Measurements from ENCODE around the gene NDUFS7. TPM values are rescaled to one million over a fixed set of nuclear protein-coding genes. Genes with fewer than 3 reads are reported as not detected.
"Not testable (repeated sequence)": the region's sequence is repeated elsewhere in the genome, so short reads cannot be mapped to it uniquely, and the experiment has no call there.

Gene NDUFS7
- total and polyA plus RNA-seq, 7 experiments from 2014 or later: 48.4 to 232 (median 68.7) TPM

DNA sequence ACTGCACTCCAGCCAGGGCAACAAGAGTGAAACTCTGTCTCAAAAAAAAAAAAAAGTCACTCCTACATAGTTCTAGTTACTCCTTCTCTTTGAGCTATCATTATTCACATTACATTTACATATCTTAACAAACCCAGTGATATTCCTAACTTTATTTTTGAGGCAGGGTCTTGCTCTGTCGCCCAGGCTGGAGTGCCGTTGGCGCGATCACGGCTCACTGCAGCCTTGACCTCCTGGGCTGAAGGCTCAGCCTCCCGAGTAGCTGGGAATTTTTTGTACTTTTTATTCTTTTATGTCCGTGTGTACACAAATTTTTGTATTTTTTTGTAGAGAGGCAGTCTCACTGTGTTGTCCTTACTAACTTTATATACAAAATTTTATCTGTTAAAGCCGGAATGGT, 53.9 kb downstream of the NDUFS7 start:
- ATAC-seq (no peak), DNase-seq (no peak)
- Mint-ChIP-seq H3K4me1 (peaks cover 9 to 34% (median 15%) of the 10 kb centered on the region in 7 donors), H3K27me3 (no peaks in the 10 kb centered on the region), H3K27ac (peak overlapping the region; percentile 38 to 100 (median 97)), H3K36me3 (peaks cover 0 to 26% (median 8%) of the 10 kb centered on the region in 5 donors), H3K4me3 (peak overlapping the region in 7 of 10 donors; percentile 29 to 99 (median 96)), H3K9me3 (peaks cover 0 to 6% (median 0%) of the 10 kb centered on the region in 11 donors)
- H3K27me3 ChIP-seq (ENCODE audit: control insufficient read depth in 2 of 2, insufficient read depth in 2 of 2, low read length in 2 of 2): no peaks in the 10 kb centered on the region
- H3K4me1 ChIP-seq (ENCODE audit: control insufficient read depth in 2 of 2, insufficient read depth in 2 of 2, low read length in 2 of 2): peaks cover 8 to 11% of the 10 kb centered on the region in 2 donors
- intact Hi-C loops (cut with micrococcal nuclease): loop anchor here (1.0 to 2.0 kb wide), 10 partner anchors 30 to 168 kb away; partner anchors contain the start of genes C19orf25 (in 2 of the 2), DAZAP1 (in 2 of the 2), FAM174C (in 2 of the 2) and ADAMTSL5 (in 1 of the 2)
- no peak overlapping the region for H3K4me3 ChIP-seq (ENCODE audit: low read length)
- CTCF ChIA-PET: interaction anchor here (0.6 kb wide), 1 partner anchor 901 kb away, joined by 3 read pairs; no protein-coding TSS in a partner anchor
- H3K36me3 ChIP-seq (ENCODE audit: control insufficient read depth in 2 of 3, insufficient read depth in 3 of 3, low read length in 3 of 3): peaks cover 14 to 69% (median 18%) of the 10 kb centered on the region in 3 experiments
- H3K9me3 ChIP-seq (ENCODE audit: control insufficient read depth in 2 of 3, low read length in 3 of 3): no peaks in the 10 kb centered on the region
- POLR2A ChIA-PET: interaction anchor here (0.6 to 1.6 kb wide), 5 partner anchors 17 to 927 kb away, joined by 3 to 6 read pairs (median 5); partner anchors contain the start of genes CIRBP and MBD3
- no peak overlapping the region for H3K27ac ChIP-seq (ENCODE audit: low read depth, low read length)

DNA sequence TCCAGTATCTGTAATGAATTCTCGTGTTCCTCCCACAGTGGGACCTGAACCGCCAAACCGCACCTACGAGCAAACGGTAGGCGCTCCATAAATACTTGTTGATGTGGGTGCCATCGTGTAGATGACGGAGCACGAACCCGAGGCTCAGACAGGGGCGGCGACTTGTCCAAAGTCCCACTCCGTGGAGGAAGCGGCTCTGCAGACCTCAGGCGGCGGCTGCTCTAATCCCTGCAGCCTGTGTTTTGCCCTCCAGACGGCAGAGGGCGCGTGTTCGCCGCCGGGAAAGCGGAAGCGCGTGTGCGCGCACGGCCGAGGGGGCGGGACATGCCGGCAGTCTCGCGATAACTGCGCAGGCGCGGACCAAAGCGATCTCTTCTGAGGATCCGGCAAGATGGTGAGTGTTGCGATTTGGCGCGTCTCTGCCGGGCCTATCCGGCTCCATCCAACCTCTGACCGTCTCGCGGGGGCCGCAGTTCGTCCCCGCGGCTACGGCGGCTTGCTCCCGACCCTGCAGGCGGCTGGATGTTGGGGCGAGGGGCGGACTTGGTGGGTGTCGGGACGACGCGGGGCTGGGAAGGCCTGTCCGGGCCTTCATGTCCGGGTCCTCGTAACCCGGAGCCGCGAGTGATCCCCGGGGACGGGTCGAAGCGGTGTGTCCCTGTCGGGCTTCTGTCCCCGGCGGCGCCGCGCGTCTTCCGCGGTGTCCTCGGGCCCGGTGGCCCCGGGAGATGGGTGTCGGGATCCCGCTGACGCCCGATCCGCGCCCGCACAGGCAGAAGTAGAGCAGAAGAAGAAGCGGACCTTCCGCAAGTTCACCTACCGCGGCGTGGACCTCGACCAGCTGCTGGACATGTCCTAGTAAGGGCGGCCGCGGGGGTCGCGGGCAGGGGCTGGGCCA, 54.6 kb downstream of the NDUFS7 start, which contains the start of gene RPS15:
RPS15 (plus strand) TSS at position 362 of the 898 bp plus-strand sequence; CDS start at position 392, 30 bp downstream.
- peak; percentile 97 for ATAC-seq
- Mint-ChIP-seq H3K9me3 (peaks cover 0 to 6% (median 0%) of the 10 kb centered on the region in 11 donors), H3K36me3 (peaks cover 0 to 28% (median 8%) of the 10 kb centered on the region in 5 donors), H3K27me3 (no peaks in the 10 kb centered on the region), H3K27ac (peak within 1 kb of the TSS; percentile 96 to 100 (median 99)), H3K4me1 (peaks cover 9 to 34% (median 15%) of the 10 kb centered on the region in 7 donors), H3K4me3 (peak within 1 kb of the TSS; percentile 87 to 99 (median 98))
- Histone ChIP-seq H3K27ac (ENCODE audit: low read depth, low read length) (peak within 1 kb of the TSS; percentile 92), H3K36me3 (ENCODE audit: control insufficient read depth in 2 of 3, insufficient read depth in 3 of 3, low read length in 3 of 3) (peaks cover 14 to 62% (median 18%) of the 10 kb centered on the region in 3 experiments), H3K27me3 (ENCODE audit: control insufficient read depth in 2 of 2, insufficient read depth in 2 of 2, low read length in 2 of 2) (no peaks in the 10 kb centered on the region), H3K9me3 (ENCODE audit: control insufficient read depth in 2 of 3, low read length in 3 of 3) (no peaks in the 10 kb centered on the region), H3K4me3 (ENCODE audit: low read length) (peak within 1 kb of the TSS; percentile 82), H3K4me1 (ENCODE audit: control insufficient read depth in 2 of 2, insufficient read depth in 2 of 2, low read length in 2 of 2) (peaks cover 8 to 11% of the 10 kb centered on the region in 2 donors)
- ChIA-PET CTCF (interaction anchor here (0.6 kb wide), 1 partner anchor 902 kb away, joined by 3 read pairs; no protein-coding TSS in a partner anchor), POLR2A (interaction anchor here (0.6 to 1.6 kb wide), 3 partner anchors 17 to 169 kb away, joined by 5 to 6 read pairs (median 5); partner anchors contain the start of gene CIRBP)
- intact Hi-C loops (cut with micrococcal nuclease): loop anchor here (1.0 to 2.0 kb wide), 10 partner anchors 31 to 167 kb away; partner anchors contain the start of genes C19orf25 (in 2 of the 2), DAZAP1 (in 2 of the 2), FAM174C (in 2 of the 2) and ADAMTSL5 (in 1 of the 2)
- peak; percentile 92 to 98 (median 96) for DNase-seq

DNA sequence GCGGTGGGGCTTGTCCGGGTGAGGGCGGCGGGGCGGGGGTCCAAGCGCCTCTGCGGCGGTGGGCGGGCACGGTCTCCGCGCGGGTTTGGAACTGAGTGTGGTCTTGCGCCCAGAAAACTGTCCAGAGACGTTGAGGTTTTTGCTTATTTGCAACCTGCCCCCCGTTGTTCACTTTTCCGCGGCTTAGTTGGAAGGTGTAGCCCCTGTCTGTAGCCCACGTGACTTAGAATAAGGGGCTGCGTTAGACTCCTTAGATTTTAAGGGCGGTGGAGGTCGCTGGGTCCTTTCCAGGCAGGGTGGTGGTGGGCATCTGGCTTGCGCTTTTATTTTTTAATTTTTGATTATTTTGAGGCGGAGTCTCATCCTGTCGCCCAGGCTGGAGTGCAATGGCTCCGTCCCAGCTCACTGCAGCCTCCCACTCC, 55.2 kb downstream of the NDUFS7 start:
- peak overlapping the region; percentile 82 for H3K4me3 ChIP-seq (ENCODE audit: low read length)
- Mint-ChIP-seq H3K4me1 (peaks cover 9 to 34% (median 15%) of the 10 kb centered on the region in 7 donors), H3K27ac (peak overlapping the region; percentile 82 to 100 (median 97)), H3K27me3 (no peaks in the 10 kb centered on the region), H3K9me3 (peaks cover 0 to 6% (median 0%) of the 10 kb centered on the region in 11 donors), H3K36me3 (peaks cover 0 to 28% (median 8%) of the 10 kb centered on the region in 5 donors), H3K4me3 (peak overlapping the region; percentile 87 to 99 (median 98))
- H3K27me3 ChIP-seq (ENCODE audit: control insufficient read depth in 2 of 2, insufficient read depth in 2 of 2, low read length in 2 of 2): no peaks in the 10 kb centered on the region
- CTCF ChIA-PET: no interaction called here
- peak overlapping the region; percentile 92 for H3K27ac ChIP-seq (ENCODE audit: low read depth, low read length)
- H3K9me3 ChIP-seq (ENCODE audit: control insufficient read depth in 2 of 3, low read length in 3 of 3): no peaks in the 10 kb centered on the region
- ATAC-seq (no peak), DNase-seq (no peak)
- POLR2A ChIA-PET: interaction anchor here (0.8 to 1.3 kb wide), 4 partner anchors 54 to 452 kb away, joined by 3 read pairs; partner anchors contain the start of gene FAM174C
- H3K36me3 ChIP-seq (ENCODE audit: control insufficient read depth in 2 of 3, insufficient read depth in 3 of 3, low read length in 3 of 3): peaks cover 14 to 55% (median 17%) of the 10 kb centered on the region in 3 experiments
- H3K4me1 ChIP-seq (ENCODE audit: control insufficient read depth in 2 of 2, insufficient read depth in 2 of 2, low read length in 2 of 2): peaks cover 8 to 11% of the 10 kb centered on the region in 2 donors
- intact Hi-C loops (cut with micrococcal nuclease): loop anchor here (1.0 to 2.0 kb wide), 10 partner anchors 32 to 166 kb away; partner anchors contain the start of genes C19orf25 (in 2 of the 2), DAZAP1 (in 2 of the 2), FAM174C (in 2 of the 2) and ADAMTSL5 (in 1 of the 2)

DNA sequence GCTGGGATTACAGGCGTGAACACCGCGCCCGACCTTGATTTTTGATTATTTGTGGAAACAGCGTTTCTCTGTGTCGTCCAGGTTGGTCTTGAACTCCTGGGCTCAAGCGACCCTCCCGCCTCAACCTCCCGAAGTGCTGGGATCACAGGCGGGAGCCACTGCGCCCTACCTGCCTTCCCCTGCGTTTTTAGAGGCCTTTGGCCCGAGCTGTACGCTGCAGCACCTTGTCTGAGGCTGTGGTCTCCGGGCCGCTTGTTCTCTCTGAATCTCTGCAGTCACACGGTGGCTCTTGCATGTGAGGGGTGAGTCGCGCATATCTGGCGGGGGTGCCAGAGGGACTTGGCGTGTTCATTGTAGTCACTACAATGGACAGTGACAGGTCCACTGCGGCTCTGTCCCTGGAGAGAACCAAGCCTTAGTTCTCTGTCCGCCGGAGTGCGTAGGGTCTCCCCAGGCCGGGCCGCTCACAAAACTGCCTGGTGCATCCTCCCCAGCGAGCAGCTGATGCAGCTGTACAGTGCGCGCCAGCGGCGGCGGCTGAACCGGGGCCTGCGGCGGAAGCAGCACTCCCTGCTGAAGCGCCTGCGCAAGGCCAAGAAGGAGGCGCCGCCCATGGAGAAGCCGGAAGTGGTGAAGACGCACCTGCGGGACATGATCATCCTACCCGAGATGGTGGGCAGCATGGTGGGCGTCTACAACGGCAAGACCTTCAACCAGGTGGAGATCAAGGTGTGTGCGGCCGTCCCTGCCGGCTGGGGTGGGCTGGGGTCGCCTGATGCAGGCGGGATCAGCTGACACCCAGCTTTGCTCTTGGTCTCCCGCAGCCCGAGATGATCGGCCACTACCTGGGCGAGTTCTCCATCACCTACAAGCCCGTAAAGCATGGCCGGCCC, 56.1 kb downstream of the NDUFS7 start:
- DNase-seq: peak in 1 of 9 donors; percentile 8
- Mint-ChIP-seq H3K4me1 (peaks cover 12 to 34% (median 18%) of the 10 kb centered on the region in 7 donors), H3K36me3 (peaks cover 0 to 28% (median 8%) of the 10 kb centered on the region in 5 donors), H3K4me3 (peak overlapping the region; percentile 82 to 98 (median 98)), H3K27ac (peak overlapping the region; percentile 82 to 100 (median 97))
- H3K27me3 ChIP-seq (ENCODE audit: control insufficient read depth in 2 of 2, insufficient read depth in 2 of 2, low read length in 2 of 2); H3K27me3 Mint-ChIP-seq; CTCF ChIA-PET; H3K9me3 Mint-ChIP-seq; H3K9me3 ChIP-seq (ENCODE audit: control insufficient read depth in 2 of 3, low read length in 3 of 3); ATAC-seq: not testable (repeated sequence)
- peak overlapping the region; percentile 82 for H3K4me3 ChIP-seq (ENCODE audit: low read length)
- intact Hi-C loops (cut with micrococcal nuclease): loop anchor here in 1 of 2 donors (2.0 to 10.0 kb wide), 2 partner anchors 39 to 75 kb away; partner anchors contain the start of genes ADAMTSL5 and C19orf25
- H3K36me3 ChIP-seq (ENCODE audit: control insufficient read depth in 2 of 3, insufficient read depth in 3 of 3, low read length in 3 of 3): peaks cover 14 to 47% (median 15%) of the 10 kb centered on the region in 3 experiments
- peak overlapping the region; percentile 92 for H3K27ac ChIP-seq (ENCODE audit: low read depth, low read length)
- POLR2A ChIA-PET: interaction anchor here (0.8 to 1.3 kb wide), 5 partner anchors 55 to 453 kb away, joined by 3 read pairs; partner anchors contain the start of gene FAM174C
- peaks cover 11% of the 10 kb centered on the region in 2 donors for H3K4me1 ChIP-seq (ENCODE audit: control insufficient read depth in 2 of 2, insufficient read depth in 2 of 2, low read length in 2 of 2)

DNA sequence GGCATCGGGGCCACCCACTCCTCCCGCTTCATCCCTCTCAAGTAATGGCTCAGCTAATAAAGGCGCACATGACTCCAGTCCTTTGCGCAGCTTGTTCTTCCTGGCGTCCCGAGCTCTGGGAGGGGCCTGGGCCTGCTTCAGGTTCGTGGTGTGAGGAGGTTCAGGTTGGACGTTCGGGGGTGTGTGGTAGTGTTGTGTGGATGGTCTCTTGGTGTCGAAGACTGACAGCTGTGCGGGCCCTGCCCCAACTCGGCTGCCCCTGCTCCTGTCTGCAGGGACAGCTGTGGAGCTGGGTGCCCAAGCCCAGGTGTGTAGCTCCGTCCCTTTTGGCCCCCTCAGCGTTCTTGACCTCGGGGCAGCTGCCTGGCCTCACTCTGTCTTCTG, 56.7 kb downstream of the NDUFS7 start:
- Histone ChIP-seq H3K27me3 (ENCODE audit: control insufficient read depth in 2 of 2, insufficient read depth in 2 of 2, low read length in 2 of 2) (no peaks in the 10 kb centered on the region), H3K36me3 (ENCODE audit: control insufficient read depth in 2 of 3, insufficient read depth in 3 of 3, low read length in 3 of 3) (peaks cover 14 to 45% (median 15%) of the 10 kb centered on the region in 3 experiments), H3K4me3 (ENCODE audit: low read length) (no peak overlapping the region), H3K4me1 (ENCODE audit: control insufficient read depth in 2 of 2, insufficient read depth in 2 of 2, low read length in 2 of 2) (peaks cover 13 to 14% of the 10 kb centered on the region in 2 donors), H3K27ac (ENCODE audit: low read depth, low read length) (peak overlapping the region; percentile 92), H3K9me3 (ENCODE audit: control insufficient read depth in 2 of 3, low read length in 3 of 3) (no peaks in the 10 kb centered on the region)
- peaks cover 14 to 34% (median 24%) of the 10 kb centered on the region in 7 donors for H3K4me1 Mint-ChIP-seq
- ChIA-PET POLR2A (interaction anchor here (1.0 to 1.3 kb wide), 2 partner anchors 72 to 165 kb away, joined by 3 read pairs; partner anchors contain the start of gene FAM174C), CTCF (interaction anchor here (0.6 kb wide), 1 partner anchor 267 kb away, joined by 4 read pairs; no protein-coding TSS in a partner anchor)
- peaks cover 0 to 6% (median 0%) of the 10 kb centered on the region in 11 donors for H3K9me3 Mint-ChIP-seq
- H3K27me3 Mint-ChIP-seq: peaks cover 0 to 2% (median 0%) of the 10 kb centered on the region in 5 donors
- DNase-seq: no peak
- no peak for ATAC-seq
- intact Hi-C loops (cut with micrococcal nuclease): loop anchor here in 1 of 2 donors (10.0 kb wide), 1 partner anchor 74 kb away; the partner anchor contains the start of gene ADAMTSL5
- H3K27ac Mint-ChIP-seq: peak overlapping the region in 7 of 9 donors; percentile 16 to 99 (median 63)
- peaks cover 0 to 25% (median 6%) of the 10 kb centered on the region in 5 donors for H3K36me3 Mint-ChIP-seq
- H3K4me3 Mint-ChIP-seq: peak overlapping the region; percentile 61 to 98 (median 76)

Measured in naive thymus-derived CD4-positive, alpha-beta T cell (primary cell).